ENCODE measurements around the gene SMG6.

The SMG6 gene

GRCh38 chr17:2076087-2076984 lies 227.2 kb downstream of the SMG6 start:
- DNase-seq (ENCODE audit: low read depth in 2 of 2): no peak

DNA sequence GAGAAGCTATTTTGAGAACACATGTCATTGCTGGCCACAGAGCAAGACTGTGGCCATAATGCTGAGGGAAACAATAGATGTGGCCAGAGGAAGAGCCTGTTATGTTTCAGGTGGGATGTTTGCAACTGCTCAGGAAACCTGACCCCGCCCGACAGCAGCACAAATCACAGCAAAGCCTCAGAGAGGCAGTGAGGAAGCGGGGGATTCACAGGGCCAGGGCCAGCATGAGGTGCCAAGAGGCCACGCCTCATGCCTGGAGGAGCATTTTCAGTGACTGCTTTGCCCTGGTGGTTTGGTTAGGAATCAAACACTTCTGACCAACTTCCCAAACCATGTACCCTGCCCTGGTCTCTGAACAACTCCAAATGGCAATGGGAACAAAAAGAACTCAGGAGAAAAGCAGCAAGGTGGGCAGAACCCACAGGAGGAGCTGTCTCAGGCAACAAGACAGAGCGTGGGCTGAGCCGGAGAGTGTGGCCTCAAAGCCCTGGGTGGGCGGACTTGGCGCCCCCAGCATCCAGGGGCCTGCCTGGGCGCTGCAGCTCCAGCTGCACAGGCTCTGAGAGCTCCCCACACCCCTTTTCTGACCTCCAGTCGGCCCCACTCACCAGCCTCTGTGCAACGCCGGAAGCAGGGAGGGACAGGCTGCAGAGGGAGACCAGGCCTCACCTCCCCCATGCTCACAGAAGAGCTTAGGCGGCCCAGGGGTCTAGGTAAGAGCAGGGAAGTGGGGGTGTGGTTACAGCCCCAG lies 228.1 kb downstream of the SMG6 start:
- DNase-seq (ENCODE audit: low read depth in 2 of 2): no peak

- no peak for DNase-seq (ENCODE audit: low read depth in 2 of 2)
Observed at GRCh38 chr17:2074919-2075318, 228.7 kb downstream of the SMG6 start.

GRCh38 chr17:2071455-2072281 lies 231.9 kb downstream of the SMG6 start:
- no peak for DNase-seq (ENCODE audit: low read depth in 2 of 2)

GRCh38 chr17:2071024-2071385 lies 232.6 kb downstream of the SMG6 start:
- no peak for DNase-seq (ENCODE audit: low read depth in 2 of 2)

DNA sequence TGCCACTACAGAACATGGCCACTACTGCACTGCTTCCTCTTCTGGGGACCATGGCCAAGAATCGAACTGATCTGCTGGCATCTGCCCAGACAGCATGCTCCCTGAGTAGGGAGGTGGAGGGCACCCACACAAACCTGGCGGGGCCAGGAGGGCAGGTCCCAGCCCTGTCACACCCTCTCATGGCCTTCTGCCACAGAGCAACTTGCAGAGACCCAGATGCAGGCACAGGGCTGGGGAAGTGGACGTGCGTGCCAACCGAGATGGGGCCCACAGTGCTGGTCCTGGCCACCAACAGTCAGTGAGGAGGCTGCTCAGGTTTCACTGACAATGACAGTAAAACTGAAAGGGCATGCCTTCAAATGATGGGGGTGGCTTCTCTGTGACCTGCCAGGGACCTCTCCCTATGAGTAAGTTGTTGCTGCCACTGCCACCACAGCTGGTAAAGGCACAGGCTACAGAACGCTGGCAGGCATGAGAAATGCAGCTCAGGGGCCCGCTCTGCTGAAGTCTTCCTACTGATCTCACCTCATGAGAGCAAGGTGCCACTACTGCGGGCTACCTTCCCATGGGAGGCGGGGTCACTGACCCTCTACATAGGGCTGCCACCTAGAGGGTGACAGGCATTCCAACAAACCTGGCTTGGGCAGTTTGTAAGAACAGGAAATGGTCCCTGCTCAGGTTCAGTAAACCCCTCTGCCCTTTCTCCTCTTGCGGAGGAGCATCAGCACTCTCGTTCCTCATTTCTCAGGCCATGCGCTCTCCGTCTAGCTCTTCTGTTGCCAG lies 233.2 kb downstream of the SMG6 start:
- no peak for DNase-seq (ENCODE audit: low read depth in 2 of 2)

GRCh38 chr17:2068519-2069051 lies 235.0 kb downstream of the SMG6 start:
- DNase-seq (ENCODE audit: low read depth in 2 of 2): no peak

DNA sequence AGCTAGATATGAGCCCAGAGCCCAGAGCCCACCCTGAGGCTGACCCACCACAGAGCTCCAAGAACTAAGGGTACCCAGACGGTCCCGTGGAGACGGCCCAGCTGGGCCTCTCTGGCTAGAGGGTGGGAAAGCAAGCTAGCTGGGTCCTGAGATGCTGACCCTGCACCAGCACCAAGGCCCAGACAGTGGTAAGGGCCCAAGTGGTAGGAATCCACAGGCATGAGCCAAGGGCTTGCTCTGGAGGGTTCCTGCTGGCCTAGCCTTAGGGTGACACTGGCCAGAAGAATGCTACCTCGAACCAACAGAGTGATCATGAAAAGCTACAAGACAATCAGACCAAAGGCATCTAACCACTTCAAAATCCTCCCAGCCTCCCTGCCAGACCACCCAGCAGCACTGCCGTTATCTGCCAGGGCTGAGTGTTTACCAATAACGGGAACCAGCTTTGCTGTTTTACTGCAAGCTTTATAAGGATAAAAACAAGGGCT lies 235.5 kb downstream of the SMG6 start:
- no peak for DNase-seq (ENCODE audit: low read depth in 2 of 2)

DNA sequence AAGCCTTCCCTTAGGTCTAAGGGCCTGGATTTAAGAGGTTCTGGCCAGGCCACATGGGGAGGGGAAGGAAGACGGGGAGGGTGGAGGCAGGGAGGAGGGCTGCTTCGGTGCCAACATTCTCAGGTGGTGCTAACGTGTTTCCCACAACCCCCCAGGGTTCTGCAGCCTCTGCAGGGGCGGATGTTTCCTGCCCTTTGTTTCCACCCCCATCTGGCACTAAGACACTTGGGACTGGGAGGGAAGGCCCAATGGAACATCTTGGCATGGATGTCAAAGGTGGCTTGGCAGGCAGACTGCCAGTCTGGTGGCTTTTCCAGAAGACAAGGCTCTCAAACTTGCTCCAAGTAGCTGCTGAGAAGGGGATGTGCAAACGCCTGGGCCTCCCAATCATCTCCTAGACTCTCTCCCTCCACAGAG lies 236.0 kb downstream of the SMG6 start:
- no peak for DNase-seq (ENCODE audit: low read depth in 2 of 2)

- no peak for DNase-seq (ENCODE audit: low read depth in 2 of 2)
Observed at GRCh38 chr17:2067048-2067561, 236.5 kb downstream of the SMG6 start.

- no peak for DNase-seq (ENCODE audit: low read depth in 2 of 2)
Observed at GRCh38 chr17:2065949-2066400, 237.6 kb downstream of the SMG6 start.

- DNase-seq (ENCODE audit: low read depth in 2 of 2): no peak
Observed at GRCh38 chr17:2064980-2065785, 238.4 kb downstream of the SMG6 start.

- no peak for DNase-seq (ENCODE audit: low read depth in 2 of 2)
Observed at GRCh38 chr17:2064520-2064971, 239.0 kb downstream of the SMG6 start.

DNA sequence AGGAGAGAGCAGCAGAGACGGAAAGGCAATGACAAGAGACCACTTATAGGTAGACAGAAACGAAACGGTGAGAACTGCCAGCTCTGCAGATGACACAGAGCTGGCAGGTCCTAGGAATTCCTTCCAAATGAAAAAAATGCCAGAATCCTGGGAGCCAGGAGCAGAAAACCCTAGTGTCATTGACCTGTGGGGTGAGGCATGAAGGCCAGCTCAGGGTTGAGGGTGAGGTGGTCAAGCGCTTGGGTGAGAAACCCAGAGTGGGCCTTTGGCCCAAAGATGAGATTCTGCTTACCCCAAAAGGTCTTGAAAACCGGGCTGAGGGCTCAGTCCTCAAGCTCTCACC lies 239.5 kb downstream of the SMG6 start:
- DNase-seq (ENCODE audit: low read depth in 2 of 2): no peak

DNA sequence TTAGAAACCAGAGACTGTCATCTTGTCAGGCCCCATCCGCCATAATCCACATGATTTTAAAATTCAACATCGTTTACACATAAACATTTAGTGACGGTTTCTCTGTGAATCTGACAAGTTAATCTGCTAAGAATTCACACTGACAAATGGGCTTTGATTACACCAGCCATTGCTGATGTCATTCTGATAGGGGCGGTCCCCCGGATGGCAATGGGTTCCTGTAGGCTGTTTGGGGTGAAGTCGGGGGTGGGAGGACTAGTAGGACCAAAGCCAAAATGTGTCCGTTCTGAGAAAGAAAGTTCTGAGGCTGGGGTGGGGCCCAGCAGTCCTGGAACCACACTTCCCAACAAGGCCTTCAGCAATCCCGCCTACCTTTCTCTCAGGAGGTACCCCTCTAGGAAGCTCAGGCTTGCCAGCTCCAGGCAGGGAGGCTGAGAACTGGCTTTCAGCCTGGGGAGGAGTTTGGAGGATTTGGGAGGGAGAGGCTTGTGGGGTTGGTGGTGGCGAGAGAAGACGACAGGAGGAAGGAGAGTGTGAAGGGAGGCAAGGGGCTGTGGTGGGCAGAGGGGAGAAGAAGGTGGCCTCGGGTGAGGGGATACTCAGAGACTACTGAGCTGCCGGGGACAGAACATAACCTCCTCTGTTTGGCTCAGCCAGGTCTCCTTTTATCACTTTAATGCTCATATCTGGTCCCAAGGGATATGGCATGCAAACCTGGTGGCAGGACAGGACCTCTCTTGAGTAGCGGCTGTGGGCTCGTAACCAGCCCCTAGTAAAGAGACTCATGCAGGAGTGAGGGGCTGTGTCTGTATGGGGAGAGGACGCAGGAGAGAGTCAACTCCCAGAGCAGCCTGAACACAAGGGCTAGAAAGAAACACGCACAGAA lies 240.1 kb downstream of the SMG6 start:
- DNase-seq (ENCODE audit: low read depth in 2 of 2): no peak

DNA sequence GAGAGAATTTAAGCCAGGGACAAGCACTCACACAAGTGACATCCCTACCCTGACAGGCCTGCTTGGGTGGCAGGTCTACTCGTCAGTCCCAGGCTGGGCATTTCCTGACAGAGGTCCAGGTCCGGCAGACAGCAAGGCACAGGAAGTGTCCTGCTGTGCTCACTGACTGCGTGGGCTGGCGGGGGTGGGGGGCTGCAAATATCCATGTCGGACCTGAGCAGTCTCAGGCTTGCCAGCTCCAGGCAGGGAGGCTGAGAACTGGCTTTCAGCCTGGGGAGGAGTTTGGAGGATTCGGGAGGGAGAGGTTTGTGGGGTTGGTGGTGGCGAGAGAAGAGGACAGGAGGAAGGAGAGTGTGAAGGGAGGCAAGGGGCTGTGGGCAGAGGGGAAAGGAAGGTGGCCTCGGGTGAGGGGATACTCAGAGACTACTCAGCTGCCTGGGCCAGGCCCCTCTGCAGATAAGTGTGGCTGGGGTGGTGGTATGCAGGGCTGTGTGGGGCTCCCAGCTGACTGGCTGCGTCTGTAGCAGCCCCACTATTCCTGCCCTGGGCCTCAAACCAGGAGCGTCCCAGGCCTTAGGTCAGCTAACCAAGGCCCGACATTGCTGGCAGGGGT lies 240.9 kb downstream of the SMG6 start:
- no peak for DNase-seq (ENCODE audit: low read depth in 2 of 2)

GRCh38 chr17:2061441-2061958 lies 242.1 kb downstream of the SMG6 start:
- no peak for DNase-seq (ENCODE audit: low read depth in 2 of 2)

Data from stimulated activated CD8-positive, alpha-beta memory T cell treated with anti-CD3 and anti-CD28 coated beads, Interleukin-7, amount 100 ng/mL, for 1 hour (primary cell).